GM18870 (cell line): ENCODE measurements around the gene DPF1.

Experiments
- ATAC-seq: cut with Tn5 transposase; IDR thresholded peaks from one replicate; pipeline ENCODE4 v1.9.1; 2021; ENCODE audit warnings: moderate library complexity; ENCODE audit not compliant: unreplicated experiment

DPF1 gene

DNA sequence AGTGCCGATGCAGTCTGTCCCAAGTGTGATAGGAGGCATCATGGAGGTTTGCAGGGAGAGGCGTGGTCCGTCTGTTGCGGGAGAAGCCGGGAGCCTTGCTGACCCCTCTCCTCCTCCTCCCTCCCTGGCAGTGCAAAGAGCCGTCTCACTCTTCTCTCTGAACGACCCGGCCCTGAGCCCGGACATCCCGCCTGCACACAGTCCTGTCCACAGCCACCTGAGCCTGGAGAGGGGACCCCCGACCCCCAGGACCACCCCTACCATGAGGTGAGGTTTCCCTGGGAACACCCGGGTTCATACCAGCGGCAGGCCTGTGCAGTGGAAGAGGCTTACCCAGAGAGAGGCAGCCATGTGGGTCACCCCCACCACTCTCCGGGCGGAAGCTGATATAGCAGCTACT lies 22.3 kb downstream of the DPF1 start:
- ATAC-seq = no peak

DNA sequence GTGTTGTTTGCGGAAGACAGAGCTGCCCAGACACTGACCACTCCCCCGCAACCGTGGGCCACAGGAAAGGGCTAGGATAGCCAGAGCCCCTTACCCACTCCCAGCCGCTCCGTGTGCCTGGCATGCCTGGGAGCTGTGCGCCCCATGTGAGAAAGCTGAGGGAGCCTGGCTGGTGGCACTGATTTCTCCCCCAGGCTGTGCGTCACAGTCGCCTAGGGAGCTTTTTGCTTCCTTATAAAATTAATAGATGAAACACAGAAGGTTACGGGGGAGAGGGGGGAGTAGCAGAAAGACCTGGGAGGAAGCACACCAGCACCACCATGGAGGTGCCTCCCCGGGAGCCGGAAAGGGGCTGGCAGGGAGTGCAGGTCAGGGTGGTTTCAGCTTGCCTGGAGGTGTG lies 24.7 kb downstream of the DPF1 start:
- no peak for ATAC-seq

DNA sequence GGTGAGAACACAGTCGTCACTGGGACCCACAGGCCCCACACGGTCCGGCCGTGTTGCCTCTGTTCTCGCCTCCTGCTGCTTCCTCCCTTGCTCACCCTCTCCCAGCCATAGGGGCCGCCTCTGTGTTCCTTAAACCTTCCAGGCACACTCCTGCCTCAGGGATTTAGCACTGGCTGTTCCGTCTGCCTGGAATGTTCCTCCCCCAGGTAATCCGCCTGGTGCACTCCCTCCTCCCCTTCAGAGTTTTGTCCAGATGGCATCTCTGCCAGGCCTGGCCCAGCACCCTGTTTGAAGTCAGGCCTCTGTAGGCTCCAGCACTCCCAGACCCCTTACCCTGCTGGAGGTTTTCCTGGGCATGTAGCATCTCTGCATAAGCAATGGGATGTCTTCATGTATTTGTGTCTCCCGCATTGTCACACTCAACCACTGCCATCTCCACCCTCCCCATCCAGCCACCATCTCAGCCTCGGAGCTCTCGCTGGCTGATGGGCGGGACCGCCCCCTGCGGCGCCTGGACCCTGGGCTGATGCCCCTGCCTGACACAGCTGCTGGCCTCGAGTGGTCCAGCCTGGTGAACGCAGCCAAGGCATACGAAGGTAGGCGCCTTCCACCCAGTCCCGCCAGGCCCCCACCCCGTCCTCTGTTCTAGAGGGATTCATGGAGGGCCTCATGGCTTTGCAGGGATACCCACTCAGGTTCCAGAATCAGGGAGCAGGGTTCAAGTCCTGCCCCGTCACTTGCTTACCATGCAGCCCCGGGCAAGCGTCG lies 25.9 kb downstream of the DPF1 start:
- ATAC-seq = no peak

- no peak for ATAC-seq
Observed at GRCh38 chr19:38196948-38197656, 26.9 kb downstream of the DPF1 start.

- ATAC-seq = no peak
Observed at GRCh38 chr19:38196245-38196837, 27.7 kb downstream of the DPF1 start.

DNA sequence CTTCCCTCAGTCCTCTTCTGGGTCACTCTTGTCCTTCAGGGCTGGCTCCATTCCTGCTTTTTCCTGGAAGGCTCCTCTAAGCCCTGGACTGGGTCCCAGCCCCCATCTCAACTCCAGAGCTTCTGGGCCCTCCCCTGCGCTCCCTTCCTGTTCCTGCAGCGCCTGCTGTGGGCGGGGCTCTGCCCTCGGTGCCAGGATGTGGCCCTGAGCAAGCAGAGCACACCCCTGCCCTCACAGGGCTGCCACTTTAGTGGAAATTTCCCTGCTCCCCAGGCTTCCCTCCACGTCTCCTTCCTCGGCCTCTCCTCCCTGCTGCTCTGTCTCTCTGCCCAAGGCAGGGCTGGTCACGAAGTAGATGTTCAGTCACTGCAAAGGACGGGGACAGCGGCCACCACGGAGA lies 28.8 kb downstream of the DPF1 start:
- no peak for ATAC-seq

DNA sequence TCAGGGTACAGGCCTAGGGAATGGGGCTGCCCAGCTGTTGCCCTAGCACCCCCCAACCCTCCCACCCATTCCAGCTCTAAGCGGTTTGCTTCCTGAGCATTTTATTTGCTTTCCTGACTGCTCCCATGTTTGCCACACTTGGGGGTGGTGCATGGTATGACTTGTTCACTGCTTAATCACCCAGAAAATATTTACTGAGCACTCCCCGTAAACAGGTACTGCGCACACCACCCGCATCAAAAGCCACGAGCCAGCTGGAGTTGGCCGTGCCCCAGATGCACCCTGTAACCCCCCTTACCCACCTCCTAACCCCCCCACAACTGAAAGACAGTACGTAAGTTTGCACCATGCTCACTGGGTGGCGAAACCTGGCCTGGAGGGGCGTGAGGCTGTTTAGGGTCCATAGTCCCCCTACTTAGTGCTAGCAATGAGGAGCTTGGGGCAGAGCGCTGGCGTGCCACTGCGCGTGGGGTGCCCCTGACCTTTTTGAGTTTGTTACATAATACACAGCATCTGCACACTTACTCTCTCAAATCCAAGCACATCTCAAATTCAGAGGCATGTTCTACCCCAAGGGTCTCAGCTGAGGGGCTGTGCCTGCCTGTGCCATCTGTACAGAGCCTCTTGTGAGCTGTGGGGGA lies 29.8 kb downstream of the DPF1 start:
- no peak for ATAC-seq

- ATAC-seq = no peak
Observed at GRCh38 chr19:38193445-38193844, 30.6 kb downstream of the DPF1 start.

- no peak for ATAC-seq
Observed at GRCh38 chr19:38191747-38192146, 32.3 kb downstream of the DPF1 start.

GRCh38 chr19:38190793-38191192 lies 33.2 kb downstream of the DPF1 start:
- ATAC-seq = no peak

- ATAC-seq = no peak
Observed at GRCh38 chr19:38190061-38190460, 34.0 kb downstream of the DPF1 start.

GRCh38 chr19:38185562-38185961 lies 38.5 kb downstream of the DPF1 start:
- no peak for ATAC-seq

GRCh38 chr19:38184815-38185214 lies 39.2 kb downstream of the DPF1 start:
- ATAC-seq = no peak

GRCh38 chr19:38183251-38183897 lies 40.6 kb downstream of the DPF1 start:
- ATAC-seq = no peak

GRCh38 chr19:38182536-38183210 lies 41.3 kb downstream of the DPF1 start:
- no peak for ATAC-seq

GRCh38 chr19:38180071-38180470 lies 44.0 kb downstream of the DPF1 start:
- no peak for ATAC-seq

DNA sequence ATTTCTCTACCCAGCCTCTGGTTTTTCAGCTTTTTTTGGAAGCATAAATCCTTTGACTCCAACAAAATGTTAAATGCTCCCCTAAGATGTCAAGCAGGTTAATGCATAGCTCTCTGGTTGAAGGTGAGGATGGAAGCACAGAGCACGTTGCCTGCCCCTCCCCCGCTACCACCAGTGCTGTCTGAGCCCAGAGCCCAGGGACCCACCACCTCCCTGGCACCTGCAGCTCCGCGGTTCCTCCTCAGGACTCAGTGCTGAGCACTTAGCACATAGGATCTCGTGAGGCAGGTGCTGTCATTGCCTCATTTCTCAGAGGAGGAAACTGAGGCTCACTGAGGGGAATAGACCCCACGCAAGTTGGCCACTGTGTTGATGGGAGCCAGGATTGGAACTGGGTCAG lies 48.6 kb downstream of the DPF1 start:
- no peak for ATAC-seq

DNA sequence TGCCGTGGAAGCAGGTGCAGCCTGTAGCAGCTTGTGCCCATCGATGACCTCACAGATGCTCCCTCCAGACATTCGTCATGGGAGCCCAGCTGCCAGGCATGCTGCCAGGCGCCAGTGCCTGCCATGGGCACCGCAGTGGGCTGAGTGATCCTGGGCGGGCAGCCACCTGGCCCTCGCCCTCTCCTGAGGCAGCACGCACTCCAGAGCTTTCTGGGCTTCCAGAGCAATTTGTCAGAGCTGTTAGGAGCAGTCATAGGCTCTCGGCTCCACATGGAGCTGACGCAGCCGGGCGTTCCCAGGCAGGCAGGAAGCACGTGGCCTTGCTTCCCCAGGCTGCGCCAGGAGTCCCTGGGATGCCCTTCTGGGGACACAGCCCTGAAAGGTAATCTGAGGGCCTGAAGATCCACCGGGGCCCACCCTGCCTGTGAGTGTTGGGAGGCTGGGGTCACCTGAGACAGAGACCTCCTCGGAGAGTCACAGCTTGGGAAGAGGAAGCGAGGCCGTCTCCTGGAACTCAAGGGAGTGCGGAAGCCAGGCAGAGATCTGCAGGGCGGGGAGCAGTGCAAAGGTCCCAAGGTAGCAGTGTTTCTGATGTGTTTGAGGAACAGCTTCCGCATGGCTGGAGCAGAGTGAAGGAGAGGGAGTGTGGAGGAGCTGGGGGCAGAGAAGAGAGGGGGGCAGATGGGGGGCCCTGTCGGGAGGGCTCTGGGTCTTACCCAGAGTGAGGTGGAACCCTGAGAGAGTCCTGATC lies 50.6 kb downstream of the DPF1 start:
- no peak for ATAC-seq

DNA sequence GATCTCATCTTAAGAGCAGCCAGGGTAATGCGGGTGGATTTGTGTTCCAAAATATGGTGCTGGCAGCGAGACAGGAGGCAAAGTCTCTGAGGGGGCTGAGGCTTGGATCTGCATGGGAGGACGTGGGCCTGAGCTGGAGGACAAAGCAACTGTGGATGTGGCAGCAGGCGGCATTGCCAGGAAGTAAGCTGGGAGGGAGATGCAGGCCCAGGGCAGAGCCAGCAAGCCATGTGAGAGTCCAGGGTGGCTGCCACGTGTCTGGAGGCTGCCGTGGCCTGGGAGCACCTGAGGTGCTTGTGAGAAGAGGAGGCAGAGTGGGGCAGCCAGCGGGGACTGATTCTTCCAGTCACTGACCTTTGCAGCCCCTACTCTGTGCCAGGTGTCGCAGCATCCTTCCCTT lies 52.0 kb downstream of the DPF1 start:
- ATAC-seq = no peak

DNA sequence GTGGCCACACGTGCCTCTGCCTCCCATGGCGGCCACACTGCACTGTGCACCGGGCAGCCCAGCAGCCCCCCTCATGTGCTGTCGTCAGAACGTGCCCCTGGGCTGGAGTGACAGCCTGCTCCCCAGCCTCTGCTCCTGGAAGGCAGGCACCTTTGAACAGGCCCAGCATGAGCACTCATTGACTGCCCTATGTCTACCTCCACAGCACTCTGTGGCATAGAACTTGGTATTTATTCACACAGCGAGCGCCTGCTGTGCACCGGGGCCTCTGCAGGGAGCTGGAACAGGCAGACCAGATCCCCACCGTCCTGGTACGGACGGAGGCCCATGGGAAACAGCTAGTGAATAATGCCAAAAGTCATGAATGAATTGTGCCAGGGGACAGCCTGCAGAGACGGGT lies 53.7 kb downstream of the DPF1 start:
- no peak for ATAC-seq
